HepG2 (cell line): ENCODE data around the gene NCBP2. TPM values are rescaled to one million over a fixed set of nuclear protein-coding genes. Genes with fewer than 3 reads are reported as not detected.

Experiments used
- ARID4A ChIP-seq: sonication (generic); formaldehyde crosslinking; IDR thresholded peaks from 2 replicates; pipeline ENCODE4 v1.5.0; 2020; ENCODE audit warnings: mild to moderate bottlenecking, missing genetic modification reagents, borderline replicate concordance
- HNRNPLL ChIP-seq: fragments of 200-400 bp; formaldehyde crosslinking; IDR thresholded peaks from 2 replicates; pipeline ENCODE4 v1.6.1; 2017; ENCODE audit warnings: mild to moderate bottlenecking, low read depth, low read length; ENCODE audit not compliant: poor library complexity, severe bottlenecking
- MLLT10 ChIP-seq: sonication (generic); formaldehyde crosslinking; IDR thresholded peaks from 2 replicates; pipeline ENCODE4 v1.4.0; 2020; ENCODE audit warnings: missing genetic modification reagents
- NCOA2 ChIP-seq: sonication (generic); formaldehyde crosslinking; IDR thresholded peaks from 2 replicates; pipeline ENCODE4 v1.8.0; 2022; ENCODE audit warnings: inconsistent platforms
- ONECUT2 ChIP-seq: sonication (generic); formaldehyde crosslinking; IDR thresholded peaks from 2 replicates; pipeline ENCODE4 v1.4.0; 2020; ENCODE audit warnings: missing genetic modification reagents
- PRMT3 ChIP-seq: sonication (generic); formaldehyde crosslinking; IDR thresholded peaks from 2 replicates; pipeline ENCODE4 v1.8.1; 2022; ENCODE audit warnings: low read depth, mild to moderate bottlenecking, moderate library complexity, missing genetic modification reagents, borderline replicate concordance
- TARDBP ChIP-seq: sonication (generic); formaldehyde crosslinking; IDR thresholded peaks from 2 replicates; pipeline ENCODE4 v1.8.0; 2022; ENCODE audit warnings: mild to moderate bottlenecking, missing genetic modification reagents
- TBL1XR1 ChIP-seq: fragments of 150-350 bp; IDR thresholded peaks from 2 replicates; pipeline ENCODE4 v1.6.1; 2014; ENCODE audit warnings: borderline replicate concordance, low read length; ENCODE audit not compliant: partially characterized antibody
- TFDP1 ChIP-seq: IDR thresholded peaks from 2 replicates; pipeline ENCODE4 v1.6.1; 2016; ENCODE audit warnings: missing compliant biosample characterization, missing genetic modification reagents, borderline replicate concordance
- TRIM22 ChIP-seq: fragments of 450-650 bp; IDR thresholded peaks from 2 replicates; pipeline ENCODE4 v1.6.1; 2017
- ZBTB43 ChIP-seq: sonication (generic); formaldehyde crosslinking; conservative IDR thresholded peaks from 2 replicates; pipeline ENCODE4 v1.4.0; 2020; ENCODE audit warnings: missing genetic modification reagents
- ZNF20 ChIP-seq: sonication (generic); formaldehyde crosslinking; IDR thresholded peaks from 2 replicates; pipeline ENCODE4 v1.4.0; 2020; ENCODE audit warnings: mild to moderate bottlenecking, moderate library complexity, missing genetic modification reagents
- ZNF253 ChIP-seq: sonication (generic); formaldehyde crosslinking; IDR thresholded peaks from 2 replicates; pipeline ENCODE4 v1.8.0; 2022; ENCODE audit warnings: mild to moderate bottlenecking, missing genetic modification reagents, borderline replicate concordance
- ZNF260 ChIP-seq: sonication (generic); formaldehyde crosslinking; IDR thresholded peaks from 2 replicates; pipeline ENCODE4 v1.4.0; 2020; ENCODE audit warnings: missing genetic modification reagents, low read depth, mild to moderate bottlenecking, borderline replicate concordance
- ZNF3 ChIP-seq: IDR thresholded peaks from 2 replicates; pipeline ENCODE4 v1.7.0; 2017; ENCODE audit warnings: inconsistent platforms
- ZNF670 ChIP-seq: sonication (generic); formaldehyde crosslinking; IDR thresholded peaks from 2 replicates; pipeline ENCODE4 v1.8.0; 2022; ENCODE audit warnings: mild to moderate bottlenecking, missing genetic modification reagents, borderline replicate concordance
- ZNF674 ChIP-seq: sonication (generic); formaldehyde crosslinking; IDR thresholded peaks from 2 replicates; pipeline ENCODE4 v1.5.0; 2020; ENCODE audit warnings: low read depth, mild to moderate bottlenecking, missing genetic modification reagents
- ZNF761 ChIP-seq: sonication (generic); formaldehyde crosslinking; conservative IDR thresholded peaks from 2 replicates; pipeline ENCODE4 v1.4.0; 2020; ENCODE audit warnings: mild to moderate bottlenecking, missing genetic modification reagents
- polyA plus RNA-seq, 8 experiments: library from polyadenylated mRNA; depleted of rRNA in 3 of 8; stranded (reverse) in 7 of 8; unstranded in 1 of 8; fragments of >200 nt; fragmentation: Illumina TruSeq in 4 of 8; extraction: Trizol in 4 of 8; gene quantifications; 2 replicates each; pipeline versions ENCODE4 v1.2.1 to v1.2.3, GENCODE V29; 2011 to 2016; ENCODE audit warnings: low read depth in 4 of 8, missing spikeins in 1 of 8, mixed read lengths in 1 of 8; ENCODE audit not compliant: insufficient read depth in 1 of 8
- total RNA-seq, 5 experiments: library from RNA; depleted of rRNA; stranded (reverse); fragments of >200 nt; fragmentation: Illumina TruSeq; extraction: Trizol; gene quantifications; 2 replicates each; pipeline ENCODE4 v1.2.3, GENCODE V29; 2016; ENCODE audit warnings: low read depth in 1 of 5
- TF ChIP-seq, protein P1 (sequence below): sonication (generic); formaldehyde crosslinking; IDR thresholded peaks from 2 replicates; pipeline ENCODE4 v1.8.1; 2023; ENCODE audit warnings: mild to moderate bottlenecking, missing genetic modification reagents, borderline replicate concordance
- TF ChIP-seq, protein P2 (sequence below): sonication (generic); formaldehyde crosslinking; IDR thresholded peaks from 2 replicates; pipeline ENCODE4 v1.5.0; 2020; ENCODE audit warnings: missing genetic modification reagents
- TF ChIP-seq, protein P3 (sequence below): sonication (generic); formaldehyde crosslinking; IDR thresholded peaks from 2 replicates; pipeline ENCODE4 v1.8.0; 2022; ENCODE audit warnings: mild to moderate bottlenecking, missing genetic modification reagents, moderate library complexity

NCBP2 gene
- total and polyA plus RNA-seq, 2 of the 13 experiments (the other 11 are each of a cell fraction or from before 2014, with no cell fraction given): 58.7 to 95.5 TPM

DNA sequence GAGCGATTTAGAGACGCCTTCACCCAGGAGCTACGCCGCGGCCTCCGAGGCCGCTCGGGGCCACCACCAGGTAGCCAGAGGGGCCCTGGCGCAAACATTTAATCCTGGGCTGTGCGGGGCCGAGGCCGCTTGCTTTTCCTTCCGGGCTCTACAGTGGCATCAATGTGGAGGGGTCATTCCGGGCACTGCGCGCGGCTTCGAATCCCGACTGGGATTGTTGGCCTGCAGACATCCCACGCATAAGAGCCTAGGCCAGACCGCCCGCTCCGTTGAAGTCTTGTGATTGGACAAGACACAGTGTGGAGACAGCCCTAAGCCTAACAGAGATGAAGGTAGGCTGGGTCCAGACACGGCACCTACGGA lies 568 bp upstream of the NCBP2 start (continued):
- no peak for TF ChIP-seq TRIM22
- TF ChIP-seq ZNF761: no peak
- no peak for TF ChIP-seq ARID4A (CRISPR knock-in tag)
- TF ChIP-seq TFDP1 (CRISPR knock-in tag): no peak
- 0 out of 2 replicates have a peak, but pooled peaks have one; percentile 1 for TF ChIP-seq ZNF674 (CRISPR knock-in tag)
- TF ChIP-seq ZNF670 (CRISPR knock-in tag): no peak
- TF ChIP-seq PRMT3 (CRISPR knock-in tag): no peak
- TF ChIP-seq ZNF20 (CRISPR knock-in tag): no peak
- no peak for TF ChIP-seq TARDBP
- TF ChIP-seq, protein P1, sequence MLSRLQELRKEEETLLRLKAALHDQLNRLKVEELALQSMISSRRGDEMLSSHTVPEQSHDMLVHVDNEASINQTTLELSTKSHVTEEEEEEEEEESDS (CRISPR knock-in tag): no peak
- TF ChIP-seq HNRNPLL: no peak
- no peak for TF ChIP-seq ZNF253 (CRISPR knock-in tag)
- TF ChIP-seq, protein P2, sequence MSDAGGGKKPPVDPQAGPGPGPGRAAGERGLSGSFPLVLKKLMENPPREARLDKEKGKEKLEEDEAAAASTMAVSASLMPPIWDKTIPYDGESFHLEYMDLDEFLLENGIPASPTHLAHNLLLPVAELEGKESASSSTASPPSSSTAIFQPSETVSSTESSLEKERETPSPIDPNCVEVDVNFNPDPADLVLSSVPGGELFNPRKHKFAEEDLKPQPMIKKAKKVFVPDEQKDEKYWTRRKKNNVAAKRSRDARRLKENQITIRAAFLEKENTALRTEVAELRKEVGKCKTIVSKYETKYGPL (CRISPR knock-in tag): no peak
- TF ChIP-seq ONECUT2: no peak
- TF ChIP-seq MLLT10 (CRISPR knock-in tag): no peak
- TF ChIP-seq ZNF260 (CRISPR knock-in tag): no peak
- TF ChIP-seq ZBTB43 (CRISPR knock-in tag): no peak
- no peak for TF ChIP-seq ZNF3 (CRISPR knock-in tag)
- no peak for TF ChIP-seq NCOA2 (CRISPR knock-in tag)
- TF ChIP-seq TBL1XR1: no peak
- TF ChIP-seq, protein P3, sequence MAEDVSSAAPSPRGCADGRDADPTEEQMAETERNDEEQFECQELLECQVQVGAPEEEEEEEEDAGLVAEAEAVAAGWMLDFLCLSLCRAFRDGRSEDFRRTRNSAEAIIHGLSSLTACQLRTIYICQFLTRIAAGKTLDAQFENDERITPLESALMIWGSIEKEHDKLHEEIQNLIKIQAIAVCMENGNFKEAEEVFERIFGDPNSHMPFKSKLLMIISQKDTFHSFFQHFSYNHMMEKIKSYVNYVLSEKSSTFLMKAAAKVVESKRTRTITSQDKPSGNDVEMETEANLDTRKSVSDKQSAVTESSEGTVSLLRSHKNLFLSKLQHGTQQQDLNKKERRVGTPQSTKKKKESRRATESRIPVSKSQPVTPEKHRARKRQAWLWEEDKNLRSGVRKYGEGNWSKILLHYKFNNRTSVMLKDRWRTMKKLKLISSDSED: no peak
